OCI-LY3 (cell line): ENCODE measurements around the gene ENDOU.

Experiments
- H2AFZ ChIP-seq: fragments of 200-600, 300-600 bp; shearing (Covaris generic); 2 replicates; pipeline ENCODE4 v1.6.0; 2014; ENCODE audit warnings: antibody characterized with exemption, low read depth, low read length
- H3K27ac ChIP-seq: fragments of 200-600, 300-600 bp; sonication (generic); 2 replicates; pipeline ENCODE4 v1.5.1; 2014; ENCODE audit warnings: mild to moderate bottlenecking, low read length, moderate library complexity, mixed read lengths
- H3K27me3 ChIP-seq: fragments of 200-600, 300-600 bp; sonication (generic); 2 replicates; pipeline ENCODE4 v1.6.1; 2014; ENCODE audit warnings: low read depth, low read length, mixed read lengths
- H3K36me3 ChIP-seq: fragments of 200-600, 300-600 bp; sonication (generic); replicated peaks from 2 replicates; pipeline ENCODE3; 2014; ENCODE audit warnings: low read depth, low read length, mixed read lengths
- H3K4me1 ChIP-seq: fragments of 300-600, 200-600 bp; sonication (generic); 2 replicates; pipeline ENCODE4 v1.6.1; 2014; ENCODE audit warnings: low read length, mixed read lengths
- H3K4me2 ChIP-seq: fragments of 200-600, 300-600 bp; sonication (generic); 2 replicates; pipeline ENCODE4 v1.6.1; 2014; ENCODE audit warnings: low read length, mixed read lengths
- H3K4me3 ChIP-seq: fragments of 300-600, 200-600 bp; sonication (generic); 2 replicates; pipeline ENCODE4 v1.5.1; 2014; ENCODE audit warnings: antibody characterized with exemption, mild to moderate bottlenecking, low read length, moderate library complexity
- H3K79me2 ChIP-seq: fragments of 300-600, 200-600 bp; shearing (Covaris generic); 2 replicates; pipeline ENCODE4 v1.6.1; 2014; ENCODE audit warnings: mild to moderate bottlenecking, low read length, mixed read lengths
- H3K9ac ChIP-seq: fragments of 300-600, 200-600 bp; shearing (Covaris generic); 2 replicates; pipeline ENCODE4 v1.6.0; 2014; ENCODE audit warnings: mild to moderate bottlenecking, low read length, moderate library complexity
- H3K9me3 ChIP-seq: fragments of 200-600, 300-600 bp; shearing (Covaris generic); 2 replicates; pipeline ENCODE4 v1.6.1; 2014; ENCODE audit warnings: low read length, mixed read lengths; ENCODE audit not compliant: insufficient read depth
- H4K20me1 ChIP-seq: fragments of 200-600, 300-600 bp; sonication (generic); 2 replicates; pipeline ENCODE4 v1.6.1; 2016; ENCODE audit warnings: low read length, mixed read lengths; ENCODE audit not compliant: insufficient read depth
- EZH2phosphoT487 ChIP-seq: fragments of 200-600 bp; shearing (Covaris generic); IDR thresholded peaks from 2 replicates; pipeline ENCODE4 v1.6.1; 2018; ENCODE audit warnings: antibody characterized with exemption, mixed run types, low read depth
- TF ChIP-seq, protein P1 (sequence below): fragments of 200-600, 300-600 bp; sonication (generic); IDR thresholded peaks from 2 replicates; pipeline ENCODE4 v1.5.1; 2014; ENCODE audit warnings: antibody characterized with exemption, low read length, low read depth

The ENDOU gene

DNA sequence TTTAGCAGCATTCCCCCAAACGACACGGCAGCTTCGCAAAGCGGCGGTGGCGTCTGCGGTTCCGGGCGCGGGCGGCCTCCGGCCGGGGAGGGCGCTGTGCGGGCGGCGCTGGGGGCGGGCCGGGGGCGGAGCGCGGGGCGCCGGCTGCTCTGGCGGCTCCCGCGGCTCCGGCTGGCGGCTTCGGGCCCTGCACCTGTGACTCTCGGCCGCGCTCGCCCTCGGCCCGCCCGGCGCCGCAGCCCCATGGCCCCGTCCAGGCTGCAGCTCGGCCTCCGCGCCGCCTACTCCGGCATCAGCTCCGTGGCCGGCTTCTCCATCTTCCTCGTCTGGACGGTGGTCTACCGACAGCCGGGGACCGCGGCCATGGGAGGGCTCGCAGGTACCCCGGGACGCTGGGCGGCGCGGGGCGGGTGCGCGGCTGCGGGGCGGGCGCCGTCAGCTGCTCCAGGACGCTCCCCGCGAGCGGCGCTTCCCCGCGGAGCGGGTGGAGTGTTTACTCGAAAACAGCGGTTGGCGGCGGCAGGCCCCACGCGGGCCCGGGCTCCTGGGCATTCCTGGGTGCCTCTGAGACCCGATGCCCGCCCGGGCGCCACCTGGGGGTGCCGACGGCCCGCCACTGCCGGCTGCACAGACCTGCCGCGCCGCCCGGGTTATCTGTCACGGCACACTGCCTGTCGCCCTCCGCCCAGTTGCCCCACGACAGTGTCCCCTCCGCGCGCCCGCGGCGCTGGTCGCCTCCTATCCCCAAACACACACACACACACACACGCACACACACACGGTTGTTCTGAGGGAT, 48.0 kb upstream of the ENDOU start, which contains the start of gene SLC48A1:
Gene SLC48A1 (plus strand): TSS at position 177 of the 796 bp plus-strand sequence. CDS start 67 bp downstream, at position 244.
- Histone ChIP-seq H4K20me1 (0 out of 2 replicates have a peak, but pooled peaks cover 3% of the 10 kb centered on the region), H3K27me3 (peaks cover 8% of the 10 kb centered on the region), H3K79me2 (peaks cover 12% of the 10 kb centered on the region), H3K4me2 (peak within 1 kb of the TSS; percentile 91), H3K4me3 (peak within 1 kb of the TSS; percentile 99), H2AFZ (peak within 1 kb of the TSS; percentile 71), H3K9ac (peak within 1 kb of the TSS; percentile 86), H3K36me3 (no peaks in the 10 kb centered on the region), H3K9me3 (no peaks in the 10 kb centered on the region), H3K27ac (peak within 1 kb of the TSS; percentile 20; the same call in 1 of the 2 replicates), H3K4me1 (peaks cover 29% of the 10 kb centered on the region)
- TF ChIP-seq EZH2phosphoT487 = no peak
- TF ChIP-seq, protein P1, sequence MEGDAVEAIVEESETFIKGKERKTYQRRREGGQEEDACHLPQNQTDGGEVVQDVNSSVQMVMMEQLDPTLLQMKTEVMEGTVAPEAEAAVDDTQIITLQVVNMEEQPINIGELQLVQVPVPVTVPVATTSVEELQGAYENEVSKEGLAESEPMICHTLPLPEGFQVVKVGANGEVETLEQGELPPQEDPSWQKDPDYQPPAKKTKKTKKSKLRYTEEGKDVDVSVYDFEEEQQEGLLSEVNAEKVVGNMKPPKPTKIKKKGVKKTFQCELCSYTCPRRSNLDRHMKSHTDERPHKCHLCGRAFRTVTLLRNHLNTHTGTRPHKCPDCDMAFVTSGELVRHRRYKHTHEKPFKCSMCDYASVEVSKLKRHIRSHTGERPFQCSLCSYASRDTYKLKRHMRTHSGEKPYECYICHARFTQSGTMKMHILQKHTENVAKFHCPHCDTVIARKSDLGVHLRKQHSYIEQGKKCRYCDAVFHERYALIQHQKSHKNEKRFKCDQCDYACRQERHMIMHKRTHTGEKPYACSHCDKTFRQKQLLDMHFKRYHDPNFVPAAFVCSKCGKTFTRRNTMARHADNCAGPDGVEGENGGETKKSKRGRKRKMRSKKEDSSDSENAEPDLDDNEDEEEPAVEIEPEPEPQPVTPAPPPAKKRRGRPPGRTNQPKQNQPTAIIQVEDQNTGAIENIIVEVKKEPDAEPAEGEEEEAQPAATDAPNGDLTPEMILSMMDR = peak; percentile 34

DNA sequence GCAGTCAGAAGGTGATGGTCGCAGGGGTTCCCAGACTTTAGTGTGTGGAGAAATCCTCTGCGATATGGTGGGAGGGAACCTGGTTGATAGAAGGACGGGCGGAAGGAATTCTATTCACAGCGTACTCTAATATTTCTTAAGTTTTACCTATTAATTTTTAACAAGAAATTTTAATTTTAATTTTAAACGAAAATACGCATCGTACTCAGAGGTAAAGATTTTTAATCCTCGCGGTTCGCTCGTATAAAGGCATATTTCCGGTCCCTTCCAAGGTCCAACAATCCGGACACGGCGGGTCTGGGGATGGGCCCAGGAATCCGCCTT, 47.4 kb upstream of the ENDOU start:
- peak overlapping the region; percentile 71 for H2AFZ ChIP-seq
- no peaks in the 10 kb centered on the region for H3K9me3 ChIP-seq
- H3K27ac ChIP-seq = no peak overlapping the region
- 0 out of 2 replicates have a peak, but pooled peaks cover 3% of the 10 kb centered on the region for H4K20me1 ChIP-seq
- peaks cover 12% of the 10 kb centered on the region for H3K79me2 ChIP-seq
- peak overlapping the region; percentile 99 for H3K4me3 ChIP-seq
- peaks cover 9% of the 10 kb centered on the region for H3K27me3 ChIP-seq
- H3K9ac ChIP-seq = peak overlapping the region; percentile 78
- TF ChIP-seq, protein P1 = no peak
- TF ChIP-seq EZH2phosphoT487 = no peak
- H3K36me3 ChIP-seq = no peaks in the 10 kb centered on the region
- peaks cover 29% of the 10 kb centered on the region for H3K4me1 ChIP-seq
- peak overlapping the region; percentile 84 for H3K4me2 ChIP-seq

DNA sequence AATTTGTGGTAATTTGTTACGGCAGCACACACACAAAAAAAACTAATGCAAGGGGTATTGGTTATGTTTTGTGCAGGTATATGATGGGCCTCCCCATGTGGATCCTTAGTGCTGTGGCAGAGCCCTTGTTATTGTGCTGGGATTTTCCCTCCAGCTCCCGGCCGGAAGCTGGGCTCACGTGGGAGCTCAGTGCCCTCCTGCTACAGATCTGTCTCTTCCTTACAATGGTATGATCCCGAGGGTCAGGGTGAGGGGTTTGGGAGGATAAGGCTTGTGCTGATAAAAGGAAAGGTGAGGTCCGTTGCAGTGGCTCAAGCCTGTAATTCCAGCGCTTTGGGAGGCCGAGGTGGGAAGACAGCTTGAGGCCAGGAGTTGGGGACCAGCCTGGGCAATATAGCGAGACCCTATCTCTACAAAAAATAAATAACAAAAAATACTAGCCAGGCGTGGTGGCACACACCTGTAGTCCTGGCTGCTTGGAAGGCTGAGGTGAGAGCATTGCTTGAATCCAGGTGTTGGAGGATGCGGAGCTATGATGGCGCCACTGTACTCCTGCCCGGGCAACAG, 46.9 kb upstream of the ENDOU start:
- peaks cover 12% of the 10 kb centered on the region for H3K79me2 ChIP-seq
- peak overlapping the region; percentile 84 for H3K4me2 ChIP-seq
- H3K27ac ChIP-seq = no peak overlapping the region
- H3K36me3 ChIP-seq = no peaks in the 10 kb centered on the region
- peak overlapping the region; percentile 78; the same call in 1 of the 2 replicates for H3K9ac ChIP-seq
- 0 out of 2 replicates have a peak, but pooled peaks cover 3% of the 10 kb centered on the region for H4K20me1 ChIP-seq
- H3K4me1 ChIP-seq = peaks cover 29% of the 10 kb centered on the region
- H2AFZ ChIP-seq = peak overlapping the region; percentile 71; the same call in 1 of the 2 replicates
- no peaks in the 10 kb centered on the region for H3K9me3 ChIP-seq
- TF ChIP-seq, protein P1 = no peak
- no peak for TF ChIP-seq EZH2phosphoT487
- peak overlapping the region; percentile 99 for H3K4me3 ChIP-seq
- H3K27me3 ChIP-seq = peaks cover 9% of the 10 kb centered on the region

DNA sequence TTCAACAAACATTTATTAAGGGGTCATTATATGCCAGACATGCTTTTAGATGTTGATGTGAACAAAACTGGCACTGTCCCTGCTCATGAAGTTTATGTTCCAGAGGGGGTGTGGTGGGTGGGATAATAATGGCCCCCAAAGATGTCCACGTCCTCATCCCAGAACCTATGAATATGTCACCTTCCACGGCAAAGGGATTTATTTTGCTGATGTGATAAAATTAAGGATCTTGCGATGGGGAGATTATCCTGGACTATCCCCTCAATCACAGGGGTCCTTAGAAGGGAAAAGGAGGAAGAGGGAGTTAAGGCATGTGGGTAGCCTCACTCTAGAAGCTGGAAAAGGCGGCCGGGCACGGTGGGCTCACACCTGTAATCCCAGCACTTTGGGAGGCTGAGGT, 46.0 kb upstream of the ENDOU start:
- Histone ChIP-seq H3K4me2 (no peak overlapping the region), H3K36me3 (no peaks in the 10 kb centered on the region), H4K20me1 (0 out of 2 replicates have a peak, but pooled peaks cover 3% of the 10 kb centered on the region), H3K9ac (no peak overlapping the region), H3K4me3 (no peak overlapping the region), H3K27me3 (peaks cover 9% of the 10 kb centered on the region), H3K9me3 (no peaks in the 10 kb centered on the region), H2AFZ (no peak overlapping the region), H3K4me1 (peaks cover 29% of the 10 kb centered on the region), H3K27ac (no peak overlapping the region), H3K79me2 (peaks cover 12% of the 10 kb centered on the region)
- no peak for TF ChIP-seq EZH2phosphoT487
- TF ChIP-seq, protein P1 = no peak
